H54 (cell line): Measurements from ENCODE around the gene FANCE.

Experiments
- DNase-seq: peaks from one replicate; pipeline ENCODE4 v3.0.0; 2011; ENCODE audit warnings: low spot score, mixed read lengths; ENCODE audit not compliant: insufficient read length
- FAIRE-seq: peaks from 3 replicates; lab custom pipeline; 2011; peaks lifted over from hg19 to GRCh38; lab: Jason Lieb, UNC
- POLR2A ChIP-seq: IDR thresholded peaks from 2 replicates; pipeline ENCODE4 v1.6.1; 2011; ENCODE audit warnings: low read depth, mild to moderate bottlenecking, low read length

FANCE gene

DNA sequence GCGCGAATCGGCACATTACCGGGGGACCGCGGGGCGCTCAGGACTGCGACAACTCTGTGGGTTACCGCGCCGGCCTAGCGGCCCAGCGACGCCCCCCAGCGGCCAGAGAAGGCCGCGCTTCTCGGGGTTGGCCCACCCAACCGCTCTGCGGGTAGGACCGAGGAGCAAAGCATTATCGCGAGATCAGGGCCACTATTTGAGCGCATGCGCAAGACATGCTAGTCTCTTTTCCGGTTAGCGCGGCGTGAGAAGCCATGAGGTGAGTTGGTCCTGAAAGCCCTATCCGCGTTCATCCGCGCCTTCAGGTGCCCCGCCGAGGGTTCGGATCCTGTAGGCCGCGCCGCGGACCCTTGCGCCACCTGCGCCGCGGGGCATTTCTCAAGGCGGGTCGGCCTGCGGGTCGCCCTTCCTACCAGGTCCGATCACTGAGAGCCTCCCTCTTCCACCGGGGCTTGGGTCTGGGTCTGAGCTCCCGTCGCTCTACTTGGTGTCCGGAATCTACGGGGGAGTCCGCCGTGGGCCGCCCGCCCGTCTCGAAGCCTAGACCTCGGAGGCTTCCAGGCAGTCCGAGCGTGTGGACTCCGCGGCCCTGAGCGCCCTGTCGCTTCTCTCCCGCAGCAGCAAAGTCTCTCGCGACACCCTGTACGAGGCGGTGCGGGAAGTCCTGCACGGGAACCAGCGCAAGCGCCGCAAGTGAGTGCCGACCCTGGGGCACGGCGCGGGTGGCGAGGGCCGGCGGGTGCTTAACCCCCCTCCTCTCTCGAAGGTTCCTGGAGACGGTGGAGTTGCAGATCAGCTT, 16.2 kb downstream of the FANCE start, which contains the start of gene RPL10A:
Gene RPL10A, plus strand, starts transcription at position 221 of the 799 bp plus-strand sequence. Its CDS starts 34 bp downstream, at position 255.
- DNase-seq (peak; percentile 93), FAIRE-seq (no peak)
- peak; percentile 99 for TF ChIP-seq POLR2A

DNA sequence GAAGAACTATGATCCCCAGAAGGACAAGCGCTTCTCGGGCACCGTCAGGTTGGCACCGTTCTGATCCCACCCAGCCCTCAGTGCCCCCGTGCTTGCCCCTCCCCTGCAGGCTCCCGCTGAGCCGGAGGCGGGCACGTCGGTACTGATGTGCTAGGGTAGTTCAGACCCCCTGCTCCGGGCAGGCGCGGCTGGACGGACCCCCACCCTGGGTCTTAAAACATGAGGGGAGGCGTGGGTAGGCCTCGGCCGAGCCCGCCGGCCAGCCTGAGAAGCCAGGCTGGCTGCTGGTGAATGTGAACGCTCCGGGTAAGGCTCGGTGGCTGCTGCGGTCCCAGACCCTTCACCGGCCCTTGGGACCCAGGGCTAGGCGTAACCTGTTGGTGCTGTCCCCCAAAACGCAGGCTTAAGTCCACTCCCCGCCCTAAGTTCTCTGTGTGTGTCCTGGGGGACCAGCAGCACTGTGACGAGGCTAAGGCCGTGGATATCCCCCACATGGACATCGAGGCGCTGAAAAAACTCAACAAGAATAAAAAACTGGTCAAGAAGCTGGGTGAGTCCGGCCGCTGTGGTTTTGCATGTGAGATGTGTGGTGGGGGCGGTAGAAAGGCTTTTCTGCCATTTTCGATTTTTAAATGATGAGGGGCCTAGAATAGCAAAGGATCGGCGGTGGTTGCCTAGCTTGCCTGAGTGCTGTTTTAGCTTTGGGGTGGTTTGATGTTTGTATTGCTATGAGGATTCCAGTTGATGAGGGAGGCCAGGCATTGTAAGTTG, 17.0 kb downstream of the FANCE start:
- DNase-seq (no peak), FAIRE-seq (no peak)
- TF ChIP-seq POLR2A, result no peak

DNA sequence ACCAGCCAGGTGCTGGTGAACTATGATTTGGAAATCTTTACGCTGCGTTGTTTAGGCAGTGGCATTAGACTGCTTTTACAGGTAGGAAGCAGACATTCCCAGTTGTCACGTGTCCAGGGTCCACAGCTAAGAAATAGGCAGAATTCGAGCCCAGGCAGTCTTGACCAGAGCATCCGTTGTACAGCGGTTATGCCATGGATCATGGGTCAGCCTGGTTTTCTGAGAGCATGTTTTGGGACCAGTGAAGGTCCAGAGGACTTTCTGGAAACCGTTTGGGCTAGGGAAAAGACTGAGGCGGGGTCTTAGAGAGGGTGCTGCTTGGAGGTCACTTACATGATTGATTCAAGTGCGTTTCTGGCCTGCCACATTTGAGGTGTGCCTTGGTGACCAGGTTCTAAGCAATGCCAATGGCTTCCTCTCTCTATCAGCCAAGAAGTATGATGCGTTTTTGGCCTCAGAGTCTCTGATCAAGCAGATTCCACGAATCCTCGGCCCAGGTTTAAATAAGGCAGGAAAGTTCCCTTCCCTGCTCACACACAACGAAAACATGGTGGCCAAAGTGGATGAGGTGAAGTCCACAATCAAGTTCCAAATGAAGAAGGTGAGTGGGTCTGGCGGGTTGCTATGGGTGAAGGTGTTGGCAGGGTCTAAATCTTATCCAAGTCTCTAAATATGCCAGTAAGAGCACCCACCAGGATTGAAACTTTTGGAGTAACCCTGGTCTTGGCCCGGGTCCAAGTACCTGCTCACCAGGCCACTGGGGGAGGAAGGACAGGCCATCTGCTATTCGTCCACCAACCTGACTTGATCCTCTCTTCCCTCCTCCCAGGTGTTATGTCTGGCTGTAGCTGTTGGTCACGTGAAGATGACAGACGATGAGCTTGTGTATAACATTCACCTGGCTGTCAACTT, 17.9 kb downstream of the FANCE start:
- FAIRE-seq (no peak), DNase-seq (no peak)
- TF ChIP-seq POLR2A, result no peak

DNA sequence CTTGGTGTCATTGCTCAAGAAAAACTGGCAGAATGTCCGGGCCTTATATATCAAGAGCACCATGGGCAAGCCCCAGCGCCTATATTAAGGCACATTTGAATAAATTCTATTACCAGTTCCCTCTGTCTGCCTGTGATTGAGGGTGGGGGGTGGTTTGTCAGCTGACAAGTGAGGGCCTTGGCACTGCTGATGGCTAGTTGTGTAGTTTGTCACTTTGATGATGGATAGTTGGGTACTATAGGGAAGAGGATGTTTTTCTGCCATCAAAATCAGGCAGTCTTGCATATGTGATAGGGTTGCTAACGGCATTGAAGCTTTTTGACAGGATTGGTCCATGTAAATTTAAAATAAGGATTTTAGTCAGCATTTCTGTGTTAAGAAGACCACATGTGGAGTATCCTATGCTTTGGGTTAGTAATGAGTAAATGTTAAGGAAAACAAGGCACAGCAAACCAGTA, 18.6 kb downstream of the FANCE start:
- DNase-seq, result no peak
- no peak for FAIRE-seq
- no peak for TF ChIP-seq POLR2A

DNA sequence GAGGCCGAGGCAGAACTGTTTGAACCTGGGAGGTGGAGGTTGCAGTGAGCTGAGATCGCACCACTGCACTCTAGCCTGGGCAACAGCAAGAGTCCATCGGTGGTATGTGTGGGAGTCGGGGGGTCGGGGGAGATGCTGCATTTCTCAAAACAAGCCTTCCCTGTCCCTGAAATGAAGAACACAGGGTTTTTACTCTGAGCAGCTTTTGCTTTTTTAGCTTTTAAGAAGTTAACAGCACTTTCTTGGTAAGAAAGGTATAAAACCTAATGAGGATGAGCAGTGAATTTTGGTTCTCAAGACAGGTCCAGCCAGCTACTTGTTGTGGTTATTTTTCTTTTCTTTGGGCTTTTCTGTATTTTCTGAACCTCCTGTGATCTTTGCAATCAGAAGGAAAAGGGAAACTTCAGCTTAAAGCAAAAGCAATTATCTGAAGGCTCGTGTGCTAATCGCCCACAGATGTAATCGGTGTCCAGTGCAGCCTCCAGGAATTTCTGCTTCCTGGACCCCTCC, 19.8 kb downstream of the FANCE start:
- DNase-seq (no peak), FAIRE-seq (no peak)
- no peak for TF ChIP-seq POLR2A

DNA sequence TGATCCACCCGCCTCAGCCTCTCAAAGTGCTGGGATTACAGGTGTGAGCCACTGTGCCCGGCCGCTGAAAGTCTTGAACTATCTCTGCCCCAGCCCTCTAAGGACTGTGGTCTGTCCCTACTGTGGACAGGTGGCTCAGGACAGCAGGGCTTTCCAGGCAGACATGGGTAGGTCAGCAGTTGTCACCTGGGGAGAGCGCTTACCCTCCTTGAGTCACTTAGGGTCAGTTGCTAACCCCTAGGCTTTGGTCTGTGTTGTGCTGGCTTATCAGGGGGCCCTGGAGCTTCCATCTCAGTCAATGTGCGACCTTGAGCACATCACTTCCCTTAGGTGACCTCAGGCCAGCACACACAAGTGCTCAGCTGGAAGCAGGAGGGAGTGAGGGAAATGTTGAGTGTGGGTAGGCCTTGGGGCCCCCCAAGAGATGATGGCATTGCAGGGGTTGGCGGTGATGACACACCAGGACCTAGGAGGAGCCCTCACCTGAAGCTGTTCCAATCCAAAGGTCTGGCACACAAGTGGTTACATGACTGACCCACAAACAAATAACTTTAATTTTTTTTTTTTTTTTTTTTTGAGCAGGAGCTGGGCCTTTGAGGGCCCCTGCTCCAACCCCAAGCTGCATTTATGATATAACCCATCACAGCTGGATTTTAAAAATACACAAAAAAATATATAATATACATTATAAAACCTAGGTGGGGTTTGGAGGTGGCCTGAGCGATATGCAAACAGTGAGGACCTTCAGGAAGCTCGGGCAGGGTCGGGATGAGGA, 21.1 kb downstream of the FANCE start:
- DNase-seq (no peak), FAIRE-seq (no peak)
- TF ChIP-seq POLR2A, result no peak

DNA sequence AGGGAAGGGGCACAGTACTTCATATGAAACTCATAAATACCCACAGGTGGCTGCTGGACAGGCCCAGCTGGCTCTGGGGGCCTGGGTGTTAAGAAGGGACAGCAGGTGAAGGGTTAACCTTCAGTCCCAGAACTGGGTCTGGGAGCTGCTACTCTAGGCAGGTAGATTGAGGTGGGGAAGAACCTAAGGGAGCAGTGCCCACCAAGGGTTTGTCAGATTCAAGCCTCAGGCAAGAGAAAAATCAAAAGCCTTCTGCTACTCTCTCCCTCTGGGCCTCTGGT, 21.7 kb downstream of the FANCE start:
- no peak for DNase-seq
- TF ChIP-seq POLR2A, result no peak
- no peak for FAIRE-seq

DNA sequence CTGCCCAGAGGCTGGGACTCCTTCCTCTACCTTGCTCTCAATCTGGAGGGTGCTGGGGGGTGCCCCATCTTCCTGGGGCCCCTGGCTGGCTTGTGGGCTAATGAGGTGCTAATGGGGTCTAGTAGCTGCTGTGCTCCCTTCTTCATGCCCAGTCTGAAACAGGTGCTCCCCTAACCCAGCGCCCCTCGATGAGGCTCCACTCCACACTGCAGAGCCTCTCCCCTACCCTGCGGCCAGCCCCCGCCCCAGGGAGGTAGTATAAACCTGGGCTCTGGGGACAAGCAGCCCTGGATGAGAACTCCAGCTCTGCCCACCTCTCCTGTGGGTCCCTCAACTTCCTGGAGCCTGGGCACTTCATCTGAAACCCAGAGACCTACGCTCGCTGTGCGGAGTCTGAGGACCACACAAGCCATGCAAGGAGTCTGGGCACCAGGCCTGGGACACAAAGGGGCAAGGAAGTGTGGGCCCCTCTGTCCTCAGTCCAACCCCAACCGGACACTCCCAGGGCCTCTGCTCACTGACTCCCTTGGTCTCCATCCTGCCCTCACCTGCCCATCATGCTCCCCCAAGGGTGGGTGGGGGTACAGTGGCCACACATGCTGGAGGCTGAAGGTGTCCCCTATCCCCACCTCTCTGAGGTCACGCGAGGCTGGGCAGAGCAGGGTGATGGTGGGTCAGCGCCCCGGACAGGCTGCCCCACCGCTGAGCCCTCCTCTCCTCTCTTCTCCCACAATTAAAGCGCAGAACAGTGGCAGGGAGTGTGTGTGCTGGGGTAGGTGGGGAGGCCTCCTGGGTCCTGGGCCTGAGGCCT, 22.2 kb downstream of the FANCE start:
- no peak for DNase-seq
- TF ChIP-seq POLR2A, result no peak
- FAIRE-seq, result no peak

DNA sequence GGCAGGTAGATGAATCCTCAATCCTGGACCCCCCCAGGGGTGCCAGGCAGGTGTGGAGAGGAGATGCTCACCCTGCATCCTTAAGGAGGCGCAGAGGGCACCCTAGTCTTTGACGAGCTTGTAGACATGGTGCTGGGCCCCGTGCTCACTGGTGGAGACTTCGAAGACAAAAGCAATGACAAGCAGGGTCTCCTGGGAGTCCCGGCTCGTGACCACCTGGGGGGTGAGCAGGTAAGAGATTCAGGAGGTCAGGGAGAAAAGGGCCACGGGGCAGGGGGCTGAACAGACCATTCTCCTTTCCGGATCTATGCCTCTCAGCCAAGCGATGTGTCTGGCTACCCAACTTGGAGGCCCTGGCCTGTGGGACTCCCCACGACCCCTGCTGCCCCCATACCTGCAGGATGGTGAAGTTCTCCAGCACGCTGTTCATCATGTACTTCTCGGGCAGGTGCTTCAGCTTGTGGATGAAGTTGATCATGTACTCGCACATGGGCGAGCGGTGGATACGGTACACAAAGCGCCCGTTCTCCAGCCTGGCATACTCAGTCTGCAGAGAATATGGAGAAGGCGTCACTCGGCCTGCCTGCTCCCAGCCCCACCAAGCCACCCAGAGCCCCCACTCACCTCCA, 22.9 kb downstream of the FANCE start:
- FAIRE-seq (no peak), DNase-seq (no peak)
- no peak for TF ChIP-seq POLR2A

DNA sequence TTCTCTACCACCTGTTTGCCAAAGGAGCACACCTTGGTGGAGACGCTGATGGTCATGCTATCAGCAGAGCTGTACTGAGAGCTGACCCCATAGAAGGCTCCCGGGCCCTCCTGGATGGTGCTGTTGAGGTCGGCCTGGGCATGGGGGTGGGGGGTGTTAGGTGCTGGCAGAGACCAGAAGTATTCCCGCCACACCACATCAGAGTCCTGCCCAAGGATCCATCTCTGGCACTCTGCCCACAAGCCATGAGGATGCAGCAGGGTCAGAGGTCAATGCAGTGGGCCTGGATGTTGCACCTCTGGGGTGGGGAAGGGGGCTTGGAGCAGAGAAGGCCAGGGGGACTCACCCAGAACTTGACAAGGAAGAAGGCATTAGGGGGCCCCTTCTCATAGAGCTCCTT, 23.4 kb downstream of the FANCE start:
- no peak for DNase-seq
- no peak for TF ChIP-seq POLR2A
- no peak for FAIRE-seq

DNA sequence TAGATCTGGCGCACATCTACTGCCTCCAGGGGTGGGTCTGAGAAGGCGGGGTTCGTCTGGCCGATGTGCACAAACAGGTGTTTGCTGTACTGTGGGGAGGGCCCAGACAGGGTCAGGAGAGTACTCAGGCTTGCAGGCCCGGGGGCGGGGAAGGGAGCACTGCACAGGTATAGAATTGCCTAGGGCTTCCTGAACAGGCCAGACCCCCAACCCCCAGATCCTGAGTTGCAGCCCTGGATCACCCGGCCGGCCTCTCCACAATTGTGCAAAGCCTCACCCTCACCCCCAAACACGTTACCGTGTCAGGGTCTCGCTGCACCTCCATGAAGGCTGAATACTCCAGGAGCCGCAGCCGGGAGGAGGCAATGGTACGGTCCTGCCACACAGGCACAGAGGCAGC, 23.9 kb downstream of the FANCE start:
- DNase-seq, result no peak
- no peak for FAIRE-seq
- TF ChIP-seq POLR2A, result no peak

DNA sequence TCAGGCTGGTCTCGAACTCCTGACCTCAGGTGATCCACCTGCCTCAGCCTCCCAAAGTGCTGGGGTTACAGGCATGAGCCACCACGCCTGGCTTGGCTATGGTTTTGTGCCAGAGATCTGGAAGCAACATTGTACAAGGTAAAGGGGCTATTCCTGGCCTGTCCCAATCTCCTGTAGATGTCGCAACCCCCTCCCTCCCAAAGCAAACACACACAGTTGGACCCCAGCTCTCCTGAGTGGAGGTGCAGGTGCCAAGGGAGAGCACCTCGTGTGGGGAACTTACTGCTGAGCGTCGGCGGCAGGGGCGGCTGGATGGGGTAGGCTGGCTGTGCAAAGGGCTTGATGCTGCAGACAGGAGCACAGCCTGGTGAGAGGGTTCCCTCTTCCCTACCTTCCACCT, 24.9 kb downstream of the FANCE start:
- no peak for TF ChIP-seq POLR2A
- FAIRE-seq (no peak), DNase-seq (no peak)
